Mesendoderm (in vitro differentiated cells): ENCODE measurements around the gene ITGA2.

Experiments
- DNase-seq: peaks from one replicate; pipeline ENCODE4 v3.0.0; 2013
- H2AK5ac ChIP-seq: 2 replicates; pipeline ENCODE4 v1.6.1; 2013; ENCODE audit warnings: low read length, inconsistent platforms
- H2BK120ac ChIP-seq: 2 replicates; pipeline ENCODE4 v1.6.1; 2013; ENCODE audit warnings: low read depth, mild to moderate bottlenecking, low read length, moderate library complexity, mixed read lengths
- H2BK15ac ChIP-seq: replicated peaks from 2 replicates; pipeline ENCODE4 v1.6.1; 2013; ENCODE audit warnings: low read depth, mild to moderate bottlenecking, moderate library complexity
- H2BK5ac ChIP-seq: 2 replicates; pipeline ENCODE4 v1.6.1; 2013; ENCODE audit warnings: low read length, inconsistent platforms
- H3K18ac ChIP-seq: 2 replicates; pipeline ENCODE4 v1.6.1; 2013; ENCODE audit warnings: mild to moderate bottlenecking, low read length, mixed read lengths
- H3K23ac ChIP-seq: one replicate; pipeline ENCODE4 v1.6.1; 2013; ENCODE audit warnings: low read length
- H3K27ac ChIP-seq: 2 replicates; pipeline ENCODE4 v1.5.1; 2013; ENCODE audit warnings: low read depth, mild to moderate bottlenecking, inconsistent platforms, low read length, moderate library complexity
- H3K27me3 ChIP-seq: 2 replicates; pipeline ENCODE4 v1.6.1; 2013; ENCODE audit warnings: low read length, control low read depth, mild to moderate bottlenecking, inconsistent platforms; ENCODE audit not compliant: insufficient read depth, poor library complexity
- H3K36me3 ChIP-seq: 2 replicates; pipeline ENCODE4 v1.6.1; 2013; ENCODE audit warnings: low read length, inconsistent platforms; ENCODE audit not compliant: control insufficient read depth, insufficient read depth
- H3K4ac ChIP-seq: one replicate; pipeline ENCODE4 v1.6.1; 2013; ENCODE audit warnings: low read depth, mild to moderate bottlenecking, low read length, moderate library complexity
- H3K4me1 ChIP-seq: 2 replicates; pipeline ENCODE4 v1.6.1; 2013; ENCODE audit warnings: low read depth, low read length, inconsistent platforms; ENCODE audit not compliant: control insufficient read depth
- H3K4me2 ChIP-seq: 2 replicates; pipeline ENCODE4 v1.6.1; 2013; ENCODE audit warnings: low read length
- H3K4me3 ChIP-seq: 2 replicates; pipeline ENCODE4 v1.5.1; 2013; ENCODE audit warnings: mild to moderate bottlenecking, low read length
- H3K56ac ChIP-seq: one replicate; pipeline ENCODE4 v1.6.1; 2013; ENCODE audit warnings: low read length
- H3K79me1 ChIP-seq: 2 replicates; pipeline ENCODE4 v1.6.1; 2013; ENCODE audit warnings: low read length, inconsistent platforms
- H3K79me2 ChIP-seq: 2 replicates; pipeline ENCODE4 v1.6.1; 2013; ENCODE audit warnings: mild to moderate bottlenecking, low read length; ENCODE audit not compliant: control insufficient read depth, insufficient read depth
- H3K9ac ChIP-seq: 2 replicates; pipeline ENCODE4 v1.6.1; 2013; ENCODE audit warnings: low read length, inconsistent platforms
- H4K5ac ChIP-seq: one replicate; pipeline ENCODE4 v1.6.1; 2013; ENCODE audit warnings: low read length
- H4K8ac ChIP-seq: one replicate; pipeline ENCODE4 v1.6.1; 2013; ENCODE audit warnings: low read depth, mild to moderate bottlenecking, control low read depth, low read length, moderate library complexity
- WGBS: extraction: QIAGEN DNeasy Blood & Tissue Kit; methylation state at CpG from one replicate; pipeline ENCODE4 v1.1.7; 2013; ENCODE audit warnings: low lambda C conversion rate, missing lambda C conversion rate; ENCODE audit not compliant: insufficient coverage; ENCODE audit errors: extremely low coverage; 5-methylcytosine and 5-hydroxymethylcytosine counted together

The ITGA2 gene

GRCh38 chr5:53099546-53099945 lies 110.4 kb downstream of the ITGA2 start:
- Histone ChIP-seq H3K23ac (no peak overlapping the region), H2BK5ac (no peak overlapping the region), H2BK15ac (no peak overlapping the region), H3K27ac (no peak overlapping the region), H3K4me1 (no peaks in the 10 kb centered on the region), H2AK5ac (no peak overlapping the region), H2BK120ac (no peak overlapping the region), H3K27me3 (no peaks in the 10 kb centered on the region), H3K56ac (no peak overlapping the region), H3K4me3 (no peak overlapping the region), H3K36me3 (no peaks in the 10 kb centered on the region), H3K4me2 (no peak overlapping the region), H3K4ac (no peak overlapping the region), H3K18ac (no peak overlapping the region), H4K8ac (no peak overlapping the region), H3K79me1 (no peaks in the 10 kb centered on the region), H3K9ac (no peak overlapping the region), H4K5ac (no peak overlapping the region), H3K79me2 (no peaks in the 10 kb centered on the region)
- DNase-seq = no peak
- WGBS = no CpG with 5 or more reads among the region's 2 CpGs

- H3K79me2 ChIP-seq = no peaks in the 10 kb centered on the region
Measured at GRCh38 chr5:53100606-53101005, 111.5 kb downstream of the ITGA2 start.

GRCh38 chr5:53105611-53106300 lies 116.6 kb downstream of the ITGA2 start:
- no CpG with 5 or more reads among the region's 5 CpGs for WGBS

More at GRCh38 chr5:53100606-53101005, 111.5 kb downstream of the ITGA2 start:
- no peaks in the 10 kb centered on the region for H3K36me3 ChIP-seq
- H3K27ac ChIP-seq = no peak overlapping the region
- H3K4me3 ChIP-seq = no peak overlapping the region
- no peak overlapping the region for H2BK120ac ChIP-seq
- WGBS = no CpG with 5 or more reads among the region's 2 CpGs
- no peak overlapping the region for H2BK15ac ChIP-seq
- H4K8ac ChIP-seq = no peak overlapping the region
- H2BK5ac ChIP-seq = no peak overlapping the region
- no peak for DNase-seq
- no peak overlapping the region for H3K23ac ChIP-seq
- H3K56ac ChIP-seq = no peak overlapping the region
- H3K9ac ChIP-seq = no peak overlapping the region
- H3K79me1 ChIP-seq = no peaks in the 10 kb centered on the region
- H3K4me1 ChIP-seq = no peaks in the 10 kb centered on the region
- no peak overlapping the region for H3K18ac ChIP-seq
- no peak overlapping the region for H4K5ac ChIP-seq
- H3K4me2 ChIP-seq = no peak overlapping the region
- H2AK5ac ChIP-seq = no peak overlapping the region
- no peak overlapping the region for H3K4ac ChIP-seq
- H3K27me3 ChIP-seq = no peaks in the 10 kb centered on the region

GRCh38 chr5:53109056-53109442 lies 119.9 kb downstream of the ITGA2 start:
- no CpG with 5 or more reads among the region's 11 CpGs for WGBS
- Histone ChIP-seq H2BK120ac (no peak overlapping the region), H3K4me1 (peaks cover 3% of the 10 kb centered on the region), H3K4me2 (peak overlapping the region; percentile 25), H3K9ac (peak overlapping the region; percentile 14), H2AK5ac (no peak overlapping the region), H3K27ac (no peak overlapping the region), H3K79me2 (no peaks in the 10 kb centered on the region), H3K79me1 (no peaks in the 10 kb centered on the region), H3K56ac (peak overlapping the region; percentile 97), H4K5ac (no peak overlapping the region), H3K23ac (no peak overlapping the region), H4K8ac (no peak overlapping the region), H3K36me3 (no peaks in the 10 kb centered on the region), H3K4me3 (peak overlapping the region; percentile 69), H3K27me3 (no peaks in the 10 kb centered on the region), H3K4ac (no peak overlapping the region), H3K18ac (no peak overlapping the region), H2BK5ac (no peak overlapping the region), H2BK15ac (no peak overlapping the region)
- DNase-seq = peak; percentile 5

More at GRCh38 chr5:53105611-53106300, 116.6 kb downstream of the ITGA2 start:
- H3K36me3 ChIP-seq = no peaks in the 10 kb centered on the region
- H4K8ac ChIP-seq = no peak overlapping the region
- no peak overlapping the region for H3K4me2 ChIP-seq
- no peak overlapping the region for H3K9ac ChIP-seq
- H3K23ac ChIP-seq = no peak overlapping the region
- no peak overlapping the region for H2BK5ac ChIP-seq
- H3K79me2 ChIP-seq = no peaks in the 10 kb centered on the region
- H4K5ac ChIP-seq = no peak overlapping the region
- H3K18ac ChIP-seq = no peak overlapping the region
- H3K27me3 ChIP-seq = no peaks in the 10 kb centered on the region
- no peak overlapping the region for H3K4me3 ChIP-seq
- H3K56ac ChIP-seq = no peak overlapping the region
- H3K4me1 ChIP-seq = peaks cover 3% of the 10 kb centered on the region
- DNase-seq = no peak
- no peak overlapping the region for H3K4ac ChIP-seq
- no peak overlapping the region for H3K27ac ChIP-seq
- no peak overlapping the region for H2AK5ac ChIP-seq
- no peak overlapping the region for H2BK15ac ChIP-seq
- H3K79me1 ChIP-seq = no peaks in the 10 kb centered on the region
- no peak overlapping the region for H2BK120ac ChIP-seq

GRCh38 chr5:53109443-53110127 lies 120.4 kb downstream of the ITGA2 start, which contains the start of gene MOCS2:
MOCS2 (minus strand) TSS chr5:53109757; CDS start chr5:53107174, 2,583 bp downstream.
- H2BK5ac ChIP-seq = peak within 1 kb of the TSS; percentile 69
- no peak within 1 kb of the TSS for H2BK15ac ChIP-seq
- H4K8ac ChIP-seq = no peak within 1 kb of the TSS
- H3K4ac ChIP-seq = peak within 1 kb of the TSS; percentile 83
- no peak within 1 kb of the TSS for H2AK5ac ChIP-seq
- H3K4me1 ChIP-seq = peaks cover 3% of the 10 kb centered on the region
- H3K18ac ChIP-seq = peak within 1 kb of the TSS; percentile 81
- no CpG with 5 or more reads among the region's 54 CpGs for WGBS
- no peak within 1 kb of the TSS for H3K23ac ChIP-seq
- H3K79me1 ChIP-seq = no peaks in the 10 kb centered on the region
- no peak within 1 kb of the TSS for H2BK120ac ChIP-seq
- no peaks in the 10 kb centered on the region for H3K79me2 ChIP-seq
- H3K9ac ChIP-seq = peak within 1 kb of the TSS; percentile 94
- no peak within 1 kb of the TSS for H4K5ac ChIP-seq
- no peaks in the 10 kb centered on the region for H3K27me3 ChIP-seq
- H3K4me2 ChIP-seq = peak within 1 kb of the TSS; percentile 83
- peak; percentile 92 for DNase-seq
- peak within 1 kb of the TSS; percentile 79 for H3K4me3 ChIP-seq
- H3K56ac ChIP-seq = peak within 1 kb of the TSS; percentile 97
- no peak within 1 kb of the TSS for H3K27ac ChIP-seq
- H3K36me3 ChIP-seq = no peaks in the 10 kb centered on the region
